Ovary (tissue), 9 donors: ENCODE results near the gene PGF. TPM values are rescaled to one million over a fixed set of nuclear protein-coding genes. Genes with fewer than 3 reads are reported as not detected.

Source experiments
- DNase-seq, 5 donors: peaks; one replicate each; pipeline ENCODE4 v3.0.0-alpha.2; 2019 to 2020
- H3K27ac ChIP-seq, 2 donors: fragments of 200-600 bp; one replicate each; pipeline versions ENCODE4 v1.5.1 to v1.8.0; 2019 to 2022
- H3K27me3 ChIP-seq: fragments of 200-600 bp; one replicate; pipeline ENCODE4 v1.8.0; 2022
- H3K36me3 ChIP-seq: fragments of 200-600 bp; sonication (generic); one replicate; pipeline ENCODE4 v1.5.1; 2019
- H3K4me1 ChIP-seq: one replicate; pipeline ENCODE4 v1.8.1; 2013; ENCODE audit warnings: mild to moderate bottlenecking, moderate library complexity; ENCODE audit not compliant: insufficient read depth
- H3K4me3 ChIP-seq: fragments of 200-600 bp; sonication (generic); one replicate; pipeline ENCODE4 v1.5.1; 2017
- H3K9me3 ChIP-seq, 2 donors: fragments of 200-600 bp in 1 of 2; sonication (generic) in 1 of 2; one replicate each; pipeline versions ENCODE4 v1.5.1 to v1.8.1; 2013 to 2019; ENCODE audit warnings: mild to moderate bottlenecking in 1 of 2, moderate library complexity in 1 of 2
- CTCF ChIP-seq, 3 donors: fragments of 450-650 bp in 2 of 3; fragments of 200-600 bp in 1 of 3; IDR thresholded peaks; one replicate each; pipeline versions ENCODE4 v1.5.1 to v1.8.0; 2016 to 2022; ENCODE audit warnings: antibody characterized with exemption in 3 of 3, mild to moderate bottlenecking in 1 of 3
- EP300 ChIP-seq: sonication (generic); formaldehyde crosslinking; IDR thresholded peaks from one replicate; pipeline ENCODE4 v1.6.1; 2017; ENCODE audit warnings: antibody characterized with exemption
- POLR2A ChIP-seq: fragments of 450-650 bp; IDR thresholded peaks from one replicate; pipeline ENCODE4 v1.6.1; 2017; ENCODE audit warnings: antibody characterized with exemption, mild to moderate bottlenecking, moderate library complexity
- WGBS, 3 donors: extraction: QIAGEN DNeasy Blood & Tissue Kit in 1 of 3; methylation state at CpG; one replicate each; pipeline versions ENCODE4 v1.1.5 to v1.1.7; 2013 to 2017; 5-methylcytosine and 5-hydroxymethylcytosine counted together
- intact Hi-C, 4 donors: fragments of 100-400 bp; cut with DNase I; formaldehyde crosslinking; loops; one replicate each; pipeline versions ENCODE4 v1.11.0 to v1.15.1; 2022 to 2023
- polyA plus RNA-seq, 2 donors: library from polyadenylated mRNA; stranded (reverse); fragments of 200-250 nt in 1 of 2; fragments of 350-450 nt in 1 of 2; fragmentation: Illumina TruSeq in 1 of 2; extraction: RNeasy Lipid Tissue Mini Kit (QIAGEN cat#74804) in 1 of 2; gene quantifications; one replicate each; pipeline ENCODE4 v1.2.3, GENCODE V29; 2013 to 2014
- total RNA-seq, 7 donors: library from RNA; depleted of rRNA in 2 of 7; stranded (reverse); fragments of >200 nt in 2 of 7; fragmentation: NEBNext Ultra II Directional in 3 of 7; extraction: Animal tissue kit (Norgen Biotek cat#: 25700) in 3 of 7; gene quantifications; one replicate each; pipeline versions ENCODE4 v1.1.0 to v1.2.4, GENCODE V29; 2016 to 2023
- donor health status: DM: no; HTN: no; CAD: no; lungs with moderate emphysema.
- donor health status: DM: no; HTN: no; CAD: no.
- donor health status: Bipolar disorder and iron deficiency.
- donor health status: DM: yes; HTN: yes; CAD: no.
- donor health status: DM: no; HTN: no; CAD: no.
- donor health status: DM: yes; HTN: yes; CAD: no.

The PGF gene
- total and polyA plus RNA-seq, 9 donors: 1.8 to 14.0 (median 4.2) TPM; not detected in 1

- no peak overlapping the region for H3K27ac ChIP-seq
Observed at GRCh38 chr14:74920281-74920680, 35.1 kb downstream of the PGF start.

GRCh38 chr14:74919421-74920165, 35.8 kb downstream of the PGF start:
- DNase-seq: no peak
- H3K9me3 ChIP-seq: no peaks in the 10 kb centered on the region
- H3K27me3 ChIP-seq: no peaks in the 10 kb centered on the region
- peaks cover 4% of the 10 kb centered on the region for H3K4me1 ChIP-seq
- no peak overlapping the region for H3K4me3 ChIP-seq
- intact Hi-C loops: loop anchor here in 3 of 4 donors (10.0 kb wide), 1 partner anchor 165 kb away; no protein-coding TSS in a partner anchor
- no peak for TF ChIP-seq CTCF (IDR thresholded peaks at IDR 0.05)
- no peak for TF ChIP-seq EP300
- TF ChIP-seq POLR2A: no peak
- 76 to 79% (median 76%) methylated on average over 22 of the region's 22 CpGs for WGBS, 3 donors
- H3K27ac ChIP-seq: no peak overlapping the region
- no peaks in the 10 kb centered on the region for H3K36me3 ChIP-seq

More at GRCh38 chr14:74920281-74920680, 35.1 kb downstream of the PGF start:
- no peak for DNase-seq
- H3K4me1 ChIP-seq: peaks cover 4% of the 10 kb centered on the region
- H3K36me3 ChIP-seq: no peaks in the 10 kb centered on the region
- H3K27me3 ChIP-seq: no peaks in the 10 kb centered on the region
- 91% methylated on average over 4 of the region's 4 CpGs for WGBS, 3 donors
- no peaks in the 10 kb centered on the region for H3K9me3 ChIP-seq
- H3K4me3 ChIP-seq: no peak overlapping the region
- intact Hi-C loops: no loop called here
- no peak for TF ChIP-seq EP300
- TF ChIP-seq CTCF (IDR thresholded peaks at IDR 0.05): no peak
- TF ChIP-seq POLR2A: no peak

- no peak for DNase-seq
- Histone ChIP-seq H3K9me3 (no peaks in the 10 kb centered on the region), H3K27ac (no peak overlapping the region), H3K27me3 (no peaks in the 10 kb centered on the region), H3K36me3 (no peaks in the 10 kb centered on the region), H3K4me3 (no peak overlapping the region), H3K4me1 (peaks cover 4% of the 10 kb centered on the region)
- TF ChIP-seq EP300: no peak
- no peak for TF ChIP-seq CTCF (IDR thresholded peaks at IDR 0.05)
- TF ChIP-seq POLR2A: no peak
- intact Hi-C loops: loop anchor here in 3 of 4 donors (10.0 kb wide), 1 partner anchor 166 kb away; no protein-coding TSS in a partner anchor
- 81 to 91% (median 82%) methylated on average over 9 of the region's 9 CpGs for WGBS, 3 donors
Observed at GRCh38 chr14:74918380-74918779, 37.0 kb downstream of the PGF start.

GRCh38 chr14:74917646-74918081, 37.7 kb downstream of the PGF start:
- no peak for TF ChIP-seq POLR2A
- no peak for TF ChIP-seq CTCF (IDR thresholded peaks at IDR 0.05)
- TF ChIP-seq EP300: no peak

More at GRCh38 chr14:74917646-74918081, 37.7 kb downstream of the PGF start:
- Histone ChIP-seq H3K4me1 (peaks cover 4% of the 10 kb centered on the region), H3K27me3 (no peaks in the 10 kb centered on the region), H3K27ac (peak overlapping the region in 1 of 2 donors; percentile 5), H3K36me3 (no peaks in the 10 kb centered on the region), H3K9me3 (no peaks in the 10 kb centered on the region), H3K4me3 (no peak overlapping the region)
- 16 to 17% (median 17%) methylated on average over 13 of the region's 13 CpGs for WGBS, 3 donors
- intact Hi-C loops: loop anchor here in 3 of 4 donors (10.0 kb wide), 1 partner anchor 167 kb away; no protein-coding TSS in a partner anchor
- DNase-seq: peak; percentile 75 to 89 (median 80)
